Activated T-helper 9 cell treated with anti-CD3 and anti-CD28 coated beads, Interleukin-2, amount 50 U/mL, for 16 hours (primary cell): Measurements from ENCODE around the gene SERPINE1.
"Not testable (repeated sequence)": the region's sequence is repeated elsewhere in the genome, so short reads cannot be mapped to it uniquely, and the experiment has no call there.

ENCODE experiments used
- DNase-seq: peaks from one replicate; pipeline ENCODE4 v3.0.0-alpha.2; 2020; ENCODE audit warnings: low read depth

The SERPINE1 gene

GRCh38 chr7:101126651-101127459 lies at the start of gene SERPINE1:
SERPINE1 (plus strand) TSS chr7:101127104; CDS start chr7:101128394, 1,290 bp downstream.
- DNase-seq: peak; percentile 8

DNA sequence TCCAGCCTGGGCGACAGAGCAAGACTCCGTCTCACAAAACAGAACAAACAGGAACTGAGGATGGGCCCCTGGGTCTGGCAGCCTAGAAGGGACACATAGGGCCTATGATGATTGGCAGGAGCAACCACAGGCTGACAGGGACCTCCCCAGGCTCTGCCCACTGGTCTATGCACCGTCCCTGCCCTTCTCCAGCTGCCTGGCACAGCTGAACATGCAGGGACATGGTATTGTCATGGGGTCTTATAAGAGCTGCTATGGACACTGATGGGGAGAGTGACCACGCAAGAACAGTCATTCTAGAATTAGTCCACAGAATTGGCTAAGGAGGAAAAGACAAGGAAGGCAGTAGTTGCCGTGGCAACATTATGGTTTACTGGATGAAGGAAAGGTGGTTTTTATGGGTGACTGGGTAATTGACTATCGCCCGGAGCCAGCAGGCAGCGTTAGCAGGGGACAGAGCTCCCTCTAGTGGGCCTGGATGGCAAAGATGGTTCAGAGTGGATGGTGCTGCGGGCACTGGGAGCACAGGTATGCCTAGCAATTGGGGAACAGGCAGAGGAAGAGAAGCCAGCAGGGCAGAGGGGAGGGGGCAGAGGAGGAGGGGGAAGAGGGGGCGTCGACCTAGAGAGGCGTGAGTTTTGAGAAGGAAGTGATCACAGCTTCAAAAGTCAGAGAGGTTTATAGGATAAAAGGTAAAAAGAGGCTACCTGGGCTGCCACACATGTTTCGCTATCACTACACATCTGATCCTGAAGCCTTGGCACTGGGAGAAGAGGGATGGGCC lies 49.4 kb upstream of the SERPINE1 start:
- DNase-seq: peak; percentile 69

- no peak for DNase-seq
Measured at GRCh38 chr7:101081432-101081831, 45.5 kb upstream of the SERPINE1 start.

DNA sequence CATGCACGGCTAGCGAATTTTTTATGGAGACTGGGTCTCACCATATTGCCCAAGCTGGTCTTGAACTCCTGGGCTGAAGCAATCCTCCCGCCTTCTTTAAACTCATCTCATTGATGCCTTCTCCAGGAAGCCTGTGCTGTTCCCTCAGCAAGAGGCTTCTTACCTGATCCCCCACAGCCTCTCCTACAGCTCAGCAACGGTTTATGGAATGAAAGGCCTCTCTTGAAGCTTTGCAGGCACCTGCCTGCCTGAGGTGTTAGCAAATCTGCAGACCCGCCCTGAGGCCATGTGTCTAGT lies 42.1 kb upstream of the SERPINE1 start:
- DNase-seq: no peak

GRCh38 chr7:101085162-101085964 lies 41.5 kb upstream of the SERPINE1 start, which contains the start of gene TRIM56:
TRIM56 (plus strand) TSS chr7:101085481; CDS start chr7:101087313, 1,832 bp downstream.
- DNase-seq: peak; percentile 62

- DNase-seq: no peak
Measured at GRCh38 chr7:101087334-101088068, 39.4 kb upstream of the SERPINE1 start.

GRCh38 chr7:101088069-101088425 lies 38.9 kb upstream of the SERPINE1 start:
- DNase-seq: no peak

- no peak for DNase-seq
Measured at GRCh38 chr7:101088858-101089529, 37.9 kb upstream of the SERPINE1 start.

GRCh38 chr7:101089876-101090275 lies 37.0 kb upstream of the SERPINE1 start:
- no peak for DNase-seq

GRCh38 chr7:101092266-101092905 lies 34.5 kb upstream of the SERPINE1 start:
- not testable (repeated sequence) for DNase-seq

DNA sequence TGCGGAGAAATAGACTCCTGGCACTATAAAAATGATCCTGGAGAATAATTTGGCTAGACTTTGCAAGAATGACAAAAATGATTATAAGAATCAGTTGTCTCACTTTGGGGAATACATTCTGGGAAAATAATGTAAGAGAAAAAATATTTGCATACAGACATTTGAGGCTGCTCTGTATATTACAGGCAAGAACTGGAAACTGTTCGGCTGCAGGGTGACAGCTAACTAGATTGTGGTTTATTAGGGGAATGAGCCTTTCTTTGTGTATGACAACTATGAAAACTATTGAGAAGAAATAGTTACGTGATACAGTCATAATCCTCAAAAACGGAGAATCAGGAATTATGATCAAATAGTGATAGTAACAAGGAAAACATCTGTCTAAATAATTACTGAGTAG lies 33.0 kb upstream of the SERPINE1 start:
- DNase-seq: no peak

DNA sequence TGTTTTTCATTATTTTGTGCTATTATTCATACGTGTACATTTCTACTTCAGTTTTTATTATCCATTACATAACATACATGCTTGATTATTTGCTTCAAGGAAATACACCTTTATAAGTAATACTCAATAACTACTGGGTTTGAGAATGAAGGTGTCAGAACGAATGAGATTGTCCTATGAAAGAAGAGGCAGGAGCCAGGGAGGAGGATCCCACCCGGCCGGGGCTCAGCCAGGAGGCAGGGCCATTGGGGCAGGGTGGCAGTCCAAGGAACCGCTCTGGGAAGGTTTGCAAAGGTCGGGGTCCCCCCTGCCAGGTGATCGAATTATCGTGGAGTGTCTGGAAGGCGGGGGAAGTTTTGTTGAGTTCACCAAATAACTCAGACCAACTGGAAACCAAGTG lies 32.5 kb upstream of the SERPINE1 start:
- DNase-seq: no peak

DNA sequence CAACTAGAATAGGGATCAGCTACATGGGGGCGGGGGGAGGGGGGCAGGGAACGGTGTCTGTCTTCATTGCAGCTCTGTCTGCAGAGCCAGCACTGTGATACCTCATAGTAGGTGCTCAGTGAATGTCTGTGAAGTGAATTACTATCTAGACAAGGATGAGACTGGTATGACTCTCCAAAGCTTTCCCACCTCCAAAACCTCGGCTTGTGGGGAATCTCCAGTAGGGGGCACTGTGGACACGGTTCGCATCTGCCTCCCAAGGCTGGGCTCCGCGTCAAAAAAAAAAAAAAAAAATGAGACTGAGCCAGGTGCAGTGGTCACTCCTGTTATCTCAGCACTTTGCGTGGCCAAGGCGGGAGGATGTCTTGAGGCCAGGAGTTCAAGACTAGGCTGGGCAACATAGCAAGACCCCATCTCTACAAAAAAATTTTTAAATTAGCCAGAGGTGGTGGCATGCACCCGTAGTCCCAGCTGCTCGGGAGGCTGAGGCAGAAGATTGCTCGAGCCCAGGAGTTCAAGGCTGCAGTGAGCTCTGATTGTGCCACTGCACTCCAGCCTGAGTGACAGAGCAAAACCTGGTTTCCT lies 32.0 kb upstream of the SERPINE1 start:
- DNase-seq: no peak

- no peak for DNase-seq
Measured at GRCh38 chr7:101096331-101096956, 30.5 kb upstream of the SERPINE1 start.

DNA sequence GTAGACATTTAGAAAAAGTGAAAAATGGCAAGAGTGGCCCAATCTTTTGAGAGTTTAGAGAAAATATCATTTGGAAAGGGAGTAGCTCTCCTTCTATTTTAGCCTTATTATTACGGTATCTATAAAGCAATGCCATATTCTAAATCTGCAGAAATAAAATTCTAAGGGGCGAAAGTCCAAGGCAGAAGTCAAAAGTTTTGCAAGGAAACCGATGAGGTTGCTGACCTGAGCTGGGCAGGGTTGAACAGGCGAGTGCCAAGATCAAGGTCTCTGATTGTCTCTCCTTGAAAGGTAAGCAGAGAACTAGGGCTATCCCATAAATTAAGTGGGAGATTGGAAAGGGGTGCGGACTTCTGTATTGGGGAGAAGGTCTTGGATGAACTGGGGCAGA lies 30.0 kb upstream of the SERPINE1 start:
- no peak for DNase-seq

DNA sequence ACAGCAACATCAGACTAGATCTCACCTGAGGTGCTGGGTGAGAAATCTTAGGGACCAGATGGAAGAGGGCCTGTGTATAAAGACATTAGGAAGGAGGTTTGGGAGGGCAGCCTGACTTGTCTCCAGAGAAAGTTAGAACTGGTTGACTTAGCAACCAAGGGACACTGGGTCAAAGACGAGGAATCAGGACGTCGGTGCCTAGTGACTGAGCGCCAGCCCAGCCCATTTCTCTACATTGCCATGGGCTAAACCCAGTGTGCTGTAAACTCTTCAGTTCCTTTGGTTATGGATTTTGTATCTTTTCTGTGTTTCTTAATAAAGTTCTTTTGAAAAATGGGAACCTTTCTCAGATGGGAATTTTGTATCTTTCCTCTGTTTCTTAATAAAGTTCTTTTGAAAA lies 29.3 kb upstream of the SERPINE1 start:
- no peak for DNase-seq

GRCh38 chr7:101099969-101100781 lies 26.7 kb upstream of the SERPINE1 start:
- peak; percentile 45 for DNase-seq

GRCh38 chr7:101100858-101101847 lies 25.8 kb upstream of the SERPINE1 start:
- DNase-seq: no peak
